GM19397 (cell line): ENCODE data around the gene TEDDM1.
"Not testable (repeated sequence)": the region's sequence is repeated elsewhere in the genome, so short reads cannot be mapped to it uniquely, and the experiment has no call there.

Source experiments
- ATAC-seq: cut with Tn5 transposase; IDR thresholded peaks from one replicate; pipeline ENCODE4 v1.9.1; 2021; ENCODE audit warnings: mild to moderate bottlenecking, moderate library complexity; ENCODE audit not compliant: unreplicated experiment

The TEDDM1 gene

DNA sequence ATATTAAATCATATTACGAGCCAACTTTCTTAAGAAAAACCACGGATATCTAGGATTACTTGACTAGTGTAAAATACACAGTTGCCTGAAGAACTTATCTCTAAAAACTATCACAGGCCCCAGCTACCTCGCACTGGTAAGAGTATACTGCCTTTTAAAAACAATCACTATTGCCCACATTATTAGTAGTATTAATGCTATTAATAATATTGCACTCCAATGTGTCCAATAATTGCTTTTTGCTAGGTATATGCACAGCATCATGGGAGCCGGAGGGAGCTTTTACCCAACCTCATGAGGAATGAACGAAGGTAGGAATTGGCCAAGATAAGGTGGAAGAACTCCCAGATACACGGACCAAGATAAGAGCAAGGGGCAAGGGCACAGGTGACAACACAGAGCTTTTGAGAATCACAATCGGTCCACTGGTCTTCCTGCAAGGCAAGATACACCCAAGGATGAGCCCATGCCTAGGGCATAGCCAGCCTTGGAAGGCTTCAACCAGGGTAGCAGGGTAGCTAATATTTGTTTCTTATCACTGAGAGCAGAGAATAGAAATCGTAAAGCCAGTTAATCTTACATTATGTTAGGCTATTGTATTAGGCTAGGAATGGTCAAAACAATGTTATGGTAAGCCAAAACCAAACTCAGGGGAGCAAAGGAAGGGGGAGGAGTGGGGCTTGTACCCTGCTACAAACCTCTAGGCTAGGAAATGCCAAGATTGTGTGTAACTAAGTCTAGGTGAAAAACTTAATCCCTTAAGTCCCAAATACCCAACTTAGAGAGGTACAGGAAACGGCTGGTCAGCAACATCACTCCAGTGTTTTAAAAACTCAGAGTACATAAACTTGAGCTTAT lies 18.3 kb downstream of the TEDDM1 start:
- no peak for ATAC-seq

DNA sequence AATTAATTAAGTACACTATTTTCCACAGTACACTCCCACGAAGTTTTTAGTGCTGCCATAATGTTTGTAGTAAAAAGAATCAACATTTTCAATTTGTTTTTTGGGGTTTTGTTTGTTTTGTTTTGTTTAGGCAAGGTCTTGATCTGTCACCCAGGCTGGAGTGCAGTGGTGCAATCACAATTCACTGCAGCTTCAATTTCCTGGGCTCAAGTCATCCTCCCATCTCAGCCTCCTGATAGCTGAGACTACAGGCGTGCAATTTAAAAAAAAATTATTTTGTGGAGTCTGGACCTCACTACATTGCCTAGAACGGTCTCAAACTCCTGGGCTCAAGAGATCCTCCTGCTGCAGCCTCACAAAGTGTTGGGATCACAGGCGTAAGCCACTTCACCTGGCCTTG lies 20.3 kb downstream of the TEDDM1 start:
- no peak for ATAC-seq

DNA sequence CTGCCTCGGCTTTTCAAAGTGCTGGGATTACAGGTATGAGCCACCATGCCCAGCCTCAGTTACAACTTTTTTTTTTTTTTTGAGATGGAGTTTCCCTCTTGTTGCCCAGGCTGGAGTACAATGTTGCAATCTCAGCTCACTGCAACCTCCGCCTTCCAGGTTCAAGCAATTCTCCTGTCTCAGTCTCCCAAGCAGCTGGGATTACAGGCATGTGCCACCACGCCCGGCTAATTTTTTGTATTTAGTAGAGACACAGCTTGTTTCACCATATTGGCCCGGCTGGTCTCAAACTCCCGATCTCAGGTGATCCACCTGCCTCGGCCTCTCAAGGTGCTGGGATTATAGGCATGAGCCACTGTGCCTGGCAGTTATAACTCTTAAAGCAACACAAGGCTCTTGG lies 20.7 kb downstream of the TEDDM1 start:
- not testable (repeated sequence) for ATAC-seq

DNA sequence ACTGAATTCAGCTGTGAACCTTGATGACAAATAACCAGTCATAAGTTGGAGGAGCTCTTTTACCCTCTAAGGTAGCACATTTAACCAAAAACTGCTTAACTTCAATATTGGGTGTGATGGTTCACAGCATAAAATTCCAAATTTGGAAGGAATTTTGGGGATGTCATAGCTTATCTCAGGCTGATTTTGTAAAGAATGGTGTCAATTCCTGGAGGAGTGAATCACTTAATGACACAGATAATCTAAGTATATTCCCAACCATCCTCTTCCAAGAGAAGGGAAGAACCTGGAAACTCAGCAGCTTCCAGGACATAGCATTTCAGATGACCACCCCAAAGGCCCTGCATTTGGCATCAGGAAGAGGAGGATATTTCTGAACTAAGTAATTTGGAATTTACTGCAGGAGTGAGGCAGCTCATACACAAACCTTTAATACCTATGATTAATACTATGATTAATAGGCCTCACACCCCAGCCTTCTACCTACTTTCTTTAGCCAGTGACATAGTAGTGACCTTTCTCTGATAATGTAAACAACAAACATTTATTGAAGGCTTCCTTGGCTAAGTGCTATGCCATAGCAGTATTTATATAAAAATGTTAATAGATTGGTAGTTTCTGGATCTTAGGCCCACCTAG lies 23.4 kb downstream of the TEDDM1 start:
- ATAC-seq = no peak

DNA sequence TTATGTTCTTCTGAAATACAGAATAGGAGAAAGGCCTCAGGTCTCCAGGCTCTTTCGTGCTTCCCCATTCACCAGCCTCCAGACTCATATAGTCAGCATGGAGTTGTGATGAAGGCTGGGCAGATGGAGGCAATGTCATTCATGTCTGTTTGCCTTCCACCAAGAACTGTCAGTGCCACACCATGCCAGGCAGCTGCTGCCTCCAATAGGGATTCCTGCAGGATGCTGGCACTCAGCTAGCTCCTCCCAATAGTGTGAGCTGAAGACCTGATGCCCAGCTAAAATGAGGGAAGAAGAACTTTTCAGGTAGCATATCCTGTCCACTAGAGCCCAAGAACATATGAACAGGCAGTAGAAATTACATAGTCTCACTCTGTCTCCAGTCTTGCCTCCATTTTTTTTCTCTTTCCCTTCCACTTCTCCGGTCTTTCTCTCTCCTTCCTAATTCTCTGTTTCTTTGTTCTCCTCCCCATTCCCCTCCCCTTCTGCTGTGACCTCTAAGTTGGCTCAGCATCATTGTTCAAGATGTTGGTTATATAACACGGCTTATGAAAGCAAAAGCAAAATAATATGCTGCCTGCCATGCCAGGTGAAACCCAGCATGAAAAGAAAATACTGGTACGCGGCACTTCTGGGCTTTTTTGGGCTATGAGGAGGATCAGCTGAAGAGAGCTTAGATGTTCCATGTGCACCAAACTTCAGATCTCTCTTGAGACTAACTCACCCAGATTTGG lies 26.2 kb downstream of the TEDDM1 start:
- ATAC-seq = no peak

DNA sequence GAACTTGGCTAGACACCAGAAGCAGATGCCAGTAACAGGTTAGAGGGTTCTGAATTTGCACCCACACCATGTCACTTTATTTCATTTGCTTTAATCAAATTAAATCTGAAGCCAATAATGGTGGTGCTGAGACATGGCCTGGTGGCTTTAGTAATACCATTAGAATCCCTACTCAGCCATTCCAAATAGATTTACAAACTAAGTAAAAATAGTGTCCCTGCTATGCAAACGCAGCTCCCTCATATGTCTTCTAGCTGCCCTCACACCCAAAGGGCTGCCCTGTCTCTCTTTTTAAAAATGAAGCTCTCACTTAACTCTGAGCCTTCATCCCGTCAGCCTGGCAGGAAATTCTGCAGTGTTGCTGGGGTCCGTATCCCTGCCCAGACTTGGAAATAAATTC lies 29.9 kb downstream of the TEDDM1 start:
- ATAC-seq = no peak

DNA sequence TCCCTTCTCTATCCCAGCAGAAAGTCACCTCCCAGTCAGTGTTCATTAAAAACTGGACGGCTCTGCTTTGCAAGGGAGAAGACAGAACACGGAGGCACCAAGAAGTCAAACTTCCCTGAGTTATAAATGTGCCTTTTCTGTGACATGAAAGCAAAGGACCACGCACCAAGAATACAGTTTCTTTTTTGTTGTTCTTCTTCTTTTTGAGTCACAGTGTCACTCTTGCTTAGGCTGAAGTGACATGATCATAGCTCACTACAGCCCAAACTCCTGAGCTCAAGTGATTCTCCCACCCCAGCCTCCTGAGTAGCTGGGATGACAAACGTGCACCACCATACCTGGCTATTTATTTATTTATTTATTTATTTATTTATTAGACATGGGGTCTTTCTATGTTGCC lies 31.6 kb downstream of the TEDDM1 start:
- ATAC-seq = no peak

DNA sequence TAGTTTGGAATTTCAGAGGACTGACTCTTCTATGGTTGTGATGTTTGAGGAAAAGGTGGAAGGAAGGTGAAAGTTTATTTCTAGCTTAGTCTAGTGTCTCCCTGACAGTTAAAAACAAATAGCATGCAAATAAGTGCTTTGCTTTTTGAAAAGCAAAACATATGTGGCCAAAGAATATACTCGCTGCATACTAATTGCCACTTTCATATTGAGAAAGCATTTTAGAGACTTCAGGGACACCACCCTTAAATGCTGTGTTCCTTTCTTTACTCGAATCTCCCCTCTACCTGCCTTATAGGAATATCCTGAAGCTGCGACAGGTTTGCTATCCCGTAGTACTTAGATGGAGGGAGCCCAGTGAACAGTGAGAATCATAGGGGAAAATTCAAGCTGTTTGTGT lies 32.1 kb downstream of the TEDDM1 start:
- no peak for ATAC-seq

DNA sequence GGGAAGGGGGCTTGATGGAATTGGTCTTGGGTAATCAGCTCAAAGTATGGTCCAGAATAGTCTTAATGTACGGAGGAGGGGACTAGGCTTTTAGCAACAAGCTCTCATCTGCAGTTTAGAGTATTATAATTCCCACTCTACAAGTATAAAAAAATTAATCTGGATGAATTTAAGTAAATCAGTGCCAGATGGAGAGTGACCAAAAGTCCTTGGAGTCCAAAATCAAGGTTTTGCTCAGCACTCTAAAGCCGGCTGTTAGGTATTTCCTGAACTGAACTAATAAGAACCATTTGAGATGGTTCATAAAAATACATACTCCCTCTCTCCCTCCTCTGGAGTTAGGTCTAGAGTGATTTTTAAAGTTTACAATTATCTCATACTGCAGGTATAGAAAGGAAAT lies 32.5 kb downstream of the TEDDM1 start:
- ATAC-seq = no peak

DNA sequence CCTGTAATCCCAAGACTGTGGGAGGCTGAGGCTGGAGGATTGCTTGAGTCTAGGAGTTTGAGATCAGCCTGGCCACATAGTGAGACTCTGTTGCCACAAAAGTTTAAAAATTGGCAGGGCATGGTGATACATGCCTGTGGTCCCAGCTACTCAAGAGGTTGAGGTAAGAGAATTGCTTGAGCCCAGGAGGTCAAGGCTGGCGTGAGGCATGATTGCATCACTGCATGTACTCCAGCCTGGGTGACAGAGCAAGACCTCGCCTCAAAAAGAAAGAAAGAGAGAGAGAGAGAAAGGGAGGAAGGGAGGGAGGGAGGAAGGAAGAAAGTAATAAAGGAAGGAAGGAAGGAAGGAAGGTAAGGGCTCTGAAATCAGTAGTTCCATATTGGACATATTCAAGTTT lies 33.9 kb downstream of the TEDDM1 start:
- no peak for ATAC-seq

DNA sequence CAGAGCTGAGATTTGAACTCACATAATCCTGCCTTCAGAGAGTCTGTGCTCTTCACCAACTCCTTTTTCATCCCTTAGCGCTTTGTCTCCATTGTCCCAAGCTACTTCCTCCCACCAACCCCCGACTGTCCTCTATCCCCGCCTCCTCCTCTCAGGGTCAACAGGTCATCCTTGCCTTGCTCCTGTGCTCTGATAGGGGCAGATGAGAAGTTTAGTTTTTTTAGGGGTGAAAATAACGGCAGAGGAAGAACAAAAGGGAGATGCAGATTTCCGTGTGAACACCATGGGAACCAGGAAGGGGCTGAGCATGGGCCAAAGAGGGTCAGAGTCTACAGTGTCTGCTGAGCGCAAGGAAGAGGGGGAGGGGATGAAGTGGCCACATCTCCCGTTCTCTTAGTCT lies 40.8 kb downstream of the TEDDM1 start:
- ATAC-seq = no peak

DNA sequence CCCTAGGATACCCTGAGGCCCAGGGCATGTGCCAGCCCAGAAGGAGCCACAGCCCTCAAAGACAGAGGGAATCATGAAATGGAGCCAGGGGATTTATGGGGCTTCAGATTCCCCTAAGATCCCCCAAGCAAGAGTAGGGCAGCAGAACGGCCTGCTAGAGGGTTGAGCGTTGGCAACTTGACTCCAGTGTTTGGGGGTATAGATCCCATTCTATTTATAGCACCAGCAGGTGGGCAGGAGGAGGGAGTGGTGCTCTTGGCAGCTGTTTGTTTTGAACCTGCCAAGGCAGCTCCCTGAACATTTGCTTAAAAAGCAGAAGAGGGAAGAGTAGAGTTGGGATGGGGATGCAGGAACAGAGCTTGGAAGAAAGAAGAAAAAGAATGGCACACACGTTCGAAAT lies 42.6 kb downstream of the TEDDM1 start:
- ATAC-seq = no peak

DNA sequence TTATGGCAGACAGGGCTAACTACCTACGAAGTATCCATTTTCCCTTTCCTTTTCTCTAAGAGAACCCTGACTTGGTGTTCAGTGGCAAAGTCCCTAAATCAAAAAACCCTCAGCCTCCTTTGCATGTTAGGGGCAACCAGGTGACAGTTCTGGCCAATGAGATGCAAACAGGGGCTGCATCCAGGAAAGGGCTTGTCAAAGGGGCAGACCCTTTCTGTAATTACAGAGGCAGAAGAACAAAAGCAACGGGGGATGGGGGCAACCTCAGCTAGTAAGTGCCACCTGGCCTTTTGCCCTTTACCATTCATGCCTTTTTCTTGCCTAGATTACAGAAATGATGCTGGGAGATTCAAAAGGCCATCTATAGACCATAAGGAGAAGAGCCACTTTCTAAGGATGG lies 43.3 kb downstream of the TEDDM1 start:
- no peak for ATAC-seq

DNA sequence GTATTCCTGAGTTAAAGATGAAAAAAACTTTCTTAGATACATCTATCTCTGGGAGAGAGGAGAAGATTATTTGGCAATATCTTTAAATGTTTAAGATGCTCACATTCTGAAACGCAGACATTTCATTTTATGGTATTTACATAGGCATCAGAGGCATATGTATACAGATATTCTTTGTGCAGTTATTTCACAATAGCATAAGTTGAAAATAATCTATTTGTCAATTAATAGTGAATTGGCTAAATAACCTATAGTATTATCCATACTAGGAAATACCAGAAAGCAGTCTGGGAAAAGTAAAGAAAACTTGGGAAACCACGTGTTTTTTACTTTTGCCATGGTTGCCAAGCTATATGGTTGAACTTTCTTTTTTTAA lies 44.8 kb downstream of the TEDDM1 start:
- no peak for ATAC-seq

DNA sequence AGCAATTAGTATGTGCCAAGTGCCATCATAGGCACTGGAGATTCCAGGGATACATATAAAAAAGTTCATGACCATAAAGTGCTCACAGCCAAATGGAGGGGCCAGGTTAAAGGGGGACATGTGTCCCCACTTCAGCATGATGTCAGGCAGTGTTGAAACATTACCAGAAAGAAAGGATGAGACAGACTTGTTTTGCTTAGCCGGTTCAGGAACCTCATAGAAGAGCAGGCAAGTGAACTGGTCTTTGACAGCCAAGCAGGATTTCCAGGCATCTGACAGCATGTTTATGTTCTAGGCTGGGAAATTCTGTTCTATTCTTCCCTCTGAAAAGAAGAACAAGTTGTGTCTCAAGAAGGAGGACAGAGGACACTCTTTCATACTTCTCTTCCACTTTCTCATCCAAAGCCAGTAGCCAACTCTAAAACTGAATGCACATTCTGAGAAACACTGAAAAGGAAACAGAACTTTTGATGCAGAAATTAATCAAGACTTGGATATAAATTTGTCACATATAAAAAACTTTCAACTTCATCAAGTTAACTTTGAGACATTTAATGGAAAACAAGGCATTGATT lies 48.6 kb downstream of the TEDDM1 start:
- ATAC-seq = no peak

DNA sequence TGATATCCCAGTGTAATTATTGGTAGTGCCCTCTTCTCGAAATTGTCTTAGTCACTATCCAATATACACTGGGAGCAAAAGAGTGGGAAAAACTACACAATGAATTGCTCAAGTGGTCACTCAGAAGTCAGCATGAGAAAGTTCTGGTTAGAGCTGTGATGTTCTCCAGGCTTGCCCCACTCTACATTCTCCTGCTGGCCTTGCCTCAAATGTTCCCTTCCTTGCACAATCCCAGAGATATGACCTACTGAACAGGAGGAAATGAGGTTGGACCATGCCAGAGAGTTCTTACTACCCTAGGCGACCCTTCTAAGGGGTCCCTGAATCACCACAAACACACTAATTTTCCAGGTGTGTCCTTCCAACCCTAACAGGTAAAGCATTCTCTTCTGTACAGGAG lies 49.6 kb downstream of the TEDDM1 start:
- ATAC-seq = no peak

DNA sequence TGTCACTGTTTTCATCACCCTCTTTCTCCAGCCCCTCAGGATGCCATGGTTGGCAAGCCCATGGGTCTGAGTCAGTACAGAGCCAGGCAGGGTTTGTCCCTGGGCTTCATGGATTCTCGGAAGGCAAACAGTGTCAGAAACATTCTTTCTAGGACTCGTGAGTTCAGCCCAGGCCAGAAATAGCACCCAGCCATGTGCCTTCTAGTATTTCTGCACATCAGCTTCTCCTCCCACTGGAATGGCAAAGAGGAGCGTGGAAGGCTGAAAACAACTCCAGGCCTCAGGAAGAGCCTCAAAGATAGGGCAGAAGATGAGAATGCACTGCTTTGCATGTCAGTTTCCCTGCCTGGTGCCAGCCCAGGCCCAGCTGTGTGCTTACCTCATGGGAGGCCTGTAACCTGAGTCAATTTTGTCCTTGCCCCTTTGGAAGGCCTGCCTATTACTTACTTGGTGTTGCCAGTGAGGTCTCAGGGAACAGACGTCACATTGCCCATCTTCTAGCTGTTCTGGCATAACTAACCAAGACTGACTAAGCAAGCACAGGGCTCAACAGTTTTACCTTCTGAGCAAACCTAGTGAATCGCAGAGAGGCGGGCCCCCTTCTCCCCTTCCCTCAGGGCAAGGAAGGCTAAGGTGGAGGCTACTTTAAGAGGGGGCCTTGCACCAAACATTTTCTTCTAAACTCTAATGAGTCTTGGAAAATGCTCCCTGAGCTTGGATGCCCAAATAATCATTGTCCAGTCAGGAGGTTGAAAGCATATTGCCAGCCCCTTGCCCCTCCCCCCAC lies 51.3 kb downstream of the TEDDM1 start:
- ATAC-seq = no peak
